CD14-positive monocyte (primary cell): ENCODE results near the gene NNAT. TPM values are rescaled to one million over a fixed set of nuclear protein-coding genes. Genes with fewer than 3 reads are reported as not detected.

Experiments
- DNase-seq, 3 donors: peaks; one replicate each; pipeline ENCODE4 v3.0.0-alpha.2; 2011 to 2022
- H2AFZ ChIP-seq: 2 replicates; pipeline ENCODE4 v1.6.0; 2012; ENCODE audit warnings: mild to moderate bottlenecking, low read depth, low read length, inconsistent platforms; ENCODE audit not compliant: insufficient read depth, poor library complexity, severe bottlenecking
- H3K27ac ChIP-seq, 2 donors: 1 replicate in 1 of 2; 2 replicates in 1 of 2; pipeline ENCODE4 v1.5.1; 2012 to 2013; ENCODE audit warnings: low read length in 2 of 2, control low read depth in 1 of 2, inconsistent platforms in 1 of 2, low read depth in 1 of 2, mild to moderate bottlenecking in 1 of 2
- H3K27me3 ChIP-seq, 2 donors: one replicate each; pipeline versions ENCODE4 v1.6.0 to v1.6.1; 2011 to 2013; ENCODE audit warnings: low read length in 2 of 2; ENCODE audit not compliant: control insufficient read depth in 2 of 2, insufficient read depth in 2 of 2
- H3K36me3 ChIP-seq, 2 donors: replicated peaks in 1 of 2; 1 replicate in 1 of 2; 2 replicates in 1 of 2; pipeline versions ENCODE4 v1.5.1 to v1.6.1; 2012 to 2013; ENCODE audit warnings: low read length in 2 of 2, control low read depth in 1 of 2, inconsistent platforms in 1 of 2, mild to moderate bottlenecking in 1 of 2; ENCODE audit not compliant: insufficient read depth in 2 of 2, control insufficient read depth in 1 of 2
- H3K4me1 ChIP-seq, 2 donors: 1 replicate in 1 of 2; 2 replicates in 1 of 2; pipeline versions ENCODE4 v1.5.1 to v1.6.1; 2012 to 2013; ENCODE audit warnings: low read length in 2 of 2, control low read depth in 1 of 2, inconsistent platforms in 1 of 2, mild to moderate bottlenecking in 1 of 2, moderate library complexity in 1 of 2; ENCODE audit not compliant: insufficient read depth in 2 of 2, control insufficient read depth in 1 of 2
- H3K4me2 ChIP-seq: replicated peaks from 2 replicates; pipeline ENCODE3; 2012; ENCODE audit warnings: low read length, moderate library complexity, mild to moderate bottlenecking; ENCODE audit not compliant: poor library complexity, severe bottlenecking; ENCODE audit errors: extremely low read depth
- H3K4me3 ChIP-seq, 3 experiments: fragments of 200-600 bp in 1 of 3; sonication (generic) in 1 of 3; replicated peaks in 1 of 3; 1 replicate in 2 of 3; 2 replicates in 1 of 3; pipeline ENCODE4 v1.5.1; 2011 to 2013; ENCODE audit warnings: low read length in 3 of 3, mild to moderate bottlenecking in 3 of 3, control low read depth in 2 of 3, low read depth in 2 of 3, inconsistent platforms in 1 of 3, moderate library complexity in 1 of 3
- H3K79me2 ChIP-seq: 2 replicates; pipeline ENCODE4 v1.6.0; 2012; ENCODE audit warnings: mild to moderate bottlenecking, control low read depth, inconsistent platforms, low read length, moderate library complexity; ENCODE audit not compliant: insufficient read depth
- H3K9ac ChIP-seq: 2 replicates; pipeline ENCODE4 v1.6.0; 2017; ENCODE audit warnings: low read length, mild to moderate bottlenecking; ENCODE audit not compliant: insufficient read depth, poor library complexity, severe bottlenecking
- H3K9me3 ChIP-seq, 2 donors: replicated peaks in 1 of 2; 1 replicate in 1 of 2; 2 replicates in 1 of 2; pipeline versions ENCODE4 v1.5.1 to v1.6.1; 2012 to 2013; ENCODE audit warnings: low read length in 2 of 2, control low read depth in 1 of 2; ENCODE audit not compliant: control insufficient read depth in 1 of 2, insufficient read depth in 1 of 2
- H4K20me1 ChIP-seq: 2 replicates; pipeline ENCODE4 v1.6.0; 2012; ENCODE audit warnings: mild to moderate bottlenecking, low read length, control low read depth, moderate library complexity; ENCODE audit not compliant: insufficient read depth
- H3K27ac Mint-ChIP-seq, 7 donors: one replicate each; pipeline ENCODE4 v1.8.0; 2020; ENCODE audit warnings: mild to moderate bottlenecking in 7 of 7, mixed read lengths in 7 of 7, moderate library complexity in 6 of 7, inconsistent platforms in 2 of 7
- H3K27me3 Mint-ChIP-seq, 3 donors: one replicate each; pipeline ENCODE4 v1.8.0; 2021 to 2022; ENCODE audit warnings: low read depth in 3 of 3, mild to moderate bottlenecking in 3 of 3, mixed read lengths in 3 of 3, moderate library complexity in 3 of 3, inconsistent platforms in 1 of 3
- H3K36me3 Mint-ChIP-seq, 2 donors: one replicate each; pipeline ENCODE4 v1.8.0; 2020; ENCODE audit warnings: mixed read lengths in 2 of 2, inconsistent platforms in 1 of 2, mild to moderate bottlenecking in 1 of 2
- H3K4me1 Mint-ChIP-seq: one replicate; pipeline ENCODE4 v1.8.0; 2020; ENCODE audit warnings: mild to moderate bottlenecking, mixed read lengths
- H3K4me3 Mint-ChIP-seq, 2 donors: one replicate each; pipeline ENCODE4 v1.8.0; 2020; ENCODE audit warnings: mild to moderate bottlenecking in 2 of 2, mixed read lengths in 2 of 2, moderate library complexity in 1 of 2
- H3K9me3 Mint-ChIP-seq, 7 donors: one replicate each; pipeline ENCODE4 v1.8.0; 2020 to 2022; ENCODE audit warnings: mixed read lengths in 7 of 7, mild to moderate bottlenecking in 6 of 7, moderate library complexity in 6 of 7, inconsistent platforms in 2 of 7
- WGBS: methylation state at CpG from one replicate; pipeline ENCODE4 v1.1.5; 2013; ENCODE audit warnings: missing lambda C conversion rate; ENCODE audit not compliant: insufficient coverage; 5-methylcytosine and 5-hydroxymethylcytosine counted together
- intact Hi-C, 2 donors: fragments of 100-400 bp; cut with micrococcal nuclease; formaldehyde crosslinking; loops; one replicate each; pipeline versions ENCODE4 v1.15.0 to v1.15.1; 2023
- polyA plus RNA-seq, 3 donors: library from polyadenylated mRNA; depleted of rRNA in 1 of 3; unstranded in 2 of 3; stranded (reverse) in 1 of 3; fragments of 300-500 nt in 2 of 3; fragments of >200 nt in 1 of 3; fragmentation: Illumina TruSeq in 2 of 3; gene quantifications; 1 replicate in 2 of 3; 2 replicates in 1 of 3; pipeline ENCODE4 v1.2.3, GENCODE V29; 2012 to 2021
- TF ChIP-seq, protein P1 (sequence below): fragments of 200-600 bp; IDR thresholded peaks from one replicate; pipeline ENCODE4 v1.8.0; 2022; ENCODE audit warnings: antibody characterized with exemption, mild to moderate bottlenecking

The NNAT gene
- polyA plus RNA-seq, 3 donors: not detected

GRCh38 chr20:37504404-37505096 is 16.5 kb upstream of the NNAT start:
- Histone ChIP-seq H2AFZ (no peak overlapping the region), H3K27me3 (no peaks in the 10 kb centered on the region), H3K27ac (no peak overlapping the region), H3K4me3 (no peak overlapping the region), H3K9ac (no peak overlapping the region), H3K9me3 (no peaks in the 10 kb centered on the region), H3K36me3 (peaks cover 5 to 19% of the 10 kb centered on the region in 2 donors), H3K79me2 (no peaks in the 10 kb centered on the region), H3K4me1 (no peaks in the 10 kb centered on the region), H3K4me2 (no peak overlapping the region), H4K20me1 (peaks cover 63% of the 10 kb centered on the region)
- Mint-ChIP-seq H3K36me3 (peaks cover 0 to 5% of the 10 kb centered on the region in 2 donors), H3K27me3 (no peaks in the 10 kb centered on the region), H3K4me3 (no peak overlapping the region), H3K4me1 (no peaks in the 10 kb centered on the region), H3K9me3 (no peaks in the 10 kb centered on the region), H3K27ac (peak overlapping the region in 1 of 7 donors; percentile 28)
- DNase-seq: no peak
- WGBS: 0% methylated on average over 1 of the region's 3 CpGs
- intact Hi-C loops: no loop called here
- TF ChIP-seq, protein P1, sequence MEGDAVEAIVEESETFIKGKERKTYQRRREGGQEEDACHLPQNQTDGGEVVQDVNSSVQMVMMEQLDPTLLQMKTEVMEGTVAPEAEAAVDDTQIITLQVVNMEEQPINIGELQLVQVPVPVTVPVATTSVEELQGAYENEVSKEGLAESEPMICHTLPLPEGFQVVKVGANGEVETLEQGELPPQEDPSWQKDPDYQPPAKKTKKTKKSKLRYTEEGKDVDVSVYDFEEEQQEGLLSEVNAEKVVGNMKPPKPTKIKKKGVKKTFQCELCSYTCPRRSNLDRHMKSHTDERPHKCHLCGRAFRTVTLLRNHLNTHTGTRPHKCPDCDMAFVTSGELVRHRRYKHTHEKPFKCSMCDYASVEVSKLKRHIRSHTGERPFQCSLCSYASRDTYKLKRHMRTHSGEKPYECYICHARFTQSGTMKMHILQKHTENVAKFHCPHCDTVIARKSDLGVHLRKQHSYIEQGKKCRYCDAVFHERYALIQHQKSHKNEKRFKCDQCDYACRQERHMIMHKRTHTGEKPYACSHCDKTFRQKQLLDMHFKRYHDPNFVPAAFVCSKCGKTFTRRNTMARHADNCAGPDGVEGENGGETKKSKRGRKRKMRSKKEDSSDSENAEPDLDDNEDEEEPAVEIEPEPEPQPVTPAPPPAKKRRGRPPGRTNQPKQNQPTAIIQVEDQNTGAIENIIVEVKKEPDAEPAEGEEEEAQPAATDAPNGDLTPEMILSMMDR: no peak

GRCh38 chr20:37505263-37506151 is 15.5 kb upstream of the NNAT start:
- Histone ChIP-seq H3K9me3 (no peaks in the 10 kb centered on the region), H3K27me3 (no peaks in the 10 kb centered on the region), H3K4me3 (no peak overlapping the region), H4K20me1 (peaks cover 73% of the 10 kb centered on the region), H3K9ac (no peak overlapping the region), H2AFZ (no peak overlapping the region), H3K4me1 (no peaks in the 10 kb centered on the region), H3K36me3 (peaks cover 6 to 26% of the 10 kb centered on the region in 2 donors), H3K27ac (no peak overlapping the region), H3K79me2 (no peaks in the 10 kb centered on the region), H3K4me2 (no peak overlapping the region)
- peak overlapping the region in 1 of 7 donors; percentile 28 for H3K27ac Mint-ChIP-seq
- no peaks in the 10 kb centered on the region for H3K9me3 Mint-ChIP-seq
- peaks cover 5 to 14% of the 10 kb centered on the region in 2 donors for H3K36me3 Mint-ChIP-seq
- intact Hi-C loops: no loop called here
- DNase-seq: no peak
- WGBS: 97% methylated on average over 5 of the region's 7 CpGs
- no peaks in the 10 kb centered on the region for H3K4me1 Mint-ChIP-seq
- no peak overlapping the region for H3K4me3 Mint-ChIP-seq
- H3K27me3 Mint-ChIP-seq: no peaks in the 10 kb centered on the region
- TF ChIP-seq, protein P1: no peak
